Tibial artery (tissue), 4 donors: ENCODE data around the gene ARHGEF6.

Experiments used
- DNase-seq, 2 donors: peaks; one replicate each; pipeline ENCODE4 v3.0.0-alpha.2; 2019
- H3K27ac ChIP-seq, 2 donors: fragments of 200-600 bp; sonication (generic) in 1 of 2; 1 replicate in 1 of 2; 2 replicates in 1 of 2; pipeline ENCODE4 v1.5.1; 2018 to 2019; ENCODE audit warnings: mild to moderate bottlenecking in 1 of 2
- H3K27me3 ChIP-seq, 2 donors: fragments of 200-600 bp; sonication (generic) in 1 of 2; one replicate each; pipeline versions ENCODE4 v1.5.1 to v1.6.0; 2016 to 2019
- H3K36me3 ChIP-seq, 3 donors: fragments of 200-600 bp; sonication (generic) in 2 of 3; one replicate each; pipeline ENCODE4 v1.5.1; 2016 to 2019; ENCODE audit warnings: mild to moderate bottlenecking in 2 of 3
- H3K4me1 ChIP-seq, 4 donors: fragments of 200-600 bp; sonication (generic) in 2 of 4; 1 replicate in 3 of 4; 2 replicates in 1 of 4; pipeline ENCODE4 v1.5.1; 2016 to 2019
- H3K4me3 ChIP-seq, 2 donors: fragments of 200-600 bp; sonication (generic) in 1 of 2; 1 replicate in 1 of 2; 2 replicates in 1 of 2; pipeline ENCODE4 v1.5.1; 2018 to 2019; ENCODE audit warnings: mild to moderate bottlenecking in 2 of 2
- H3K9me3 ChIP-seq, 3 donors: fragments of 200-600 bp; sonication (generic) in 1 of 3; one replicate each; pipeline ENCODE4 v1.5.1; 2016 to 2019
- CTCF ChIP-seq, 2 experiments: fragments of 200-600 bp in 1 of 2; fragments of 450-650 bp in 1 of 2; IDR thresholded peaks; one replicate each; pipeline ENCODE4 v1.5.1; 2017 to 2019; ENCODE audit warnings: antibody characterized with exemption in 2 of 2, mild to moderate bottlenecking in 1 of 2, moderate library complexity in 1 of 2
- intact Hi-C: fragments of 100-400 bp; cut with DNase I; formaldehyde crosslinking; loops from one replicate; pipeline ENCODE4 v1.15.0; 2023; ENCODE audit warnings: low total_unique reads

The ARHGEF6 gene

GRCh38 chrX:136767104-136767941, 13.4 kb downstream of the ARHGEF6 start:
- Histone ChIP-seq H3K4me3 (peak overlapping the region; percentile 71 to 76), H3K4me1 (peaks cover 0 to 22% (median 1%) of the 10 kb centered on the region in 4 donors), H3K27ac (peak overlapping the region; percentile 94 to 96), H3K27me3 (no peaks in the 10 kb centered on the region), H3K36me3 (no peaks in the 10 kb centered on the region), H3K9me3 (no peaks in the 10 kb centered on the region)
- peak; percentile 64 to 82 for DNase-seq
- intact Hi-C loops: no loop called here
- peak; percentile 35 to 42 for TF ChIP-seq CTCF (IDR thresholded peaks at IDR 0.05)

- DNase-seq: no peak
- Histone ChIP-seq H3K9me3 (no peaks in the 10 kb centered on the region), H3K4me1 (peaks cover 0 to 23% (median 1%) of the 10 kb centered on the region in 4 donors), H3K27ac (peak overlapping the region; percentile 94 to 96), H3K27me3 (no peaks in the 10 kb centered on the region), H3K36me3 (no peaks in the 10 kb centered on the region), H3K4me3 (peak overlapping the region; percentile 71 to 76)
- intact Hi-C loops: no loop called here
- no peak for TF ChIP-seq CTCF (IDR thresholded peaks at IDR 0.05)
Observed at GRCh38 chrX:136766785-136767103, 14.0 kb downstream of the ARHGEF6 start.

- Histone ChIP-seq H3K27ac (peak overlapping the region; percentile 17 to 96), H3K4me1 (peaks cover 0 to 31% (median 1%) of the 10 kb centered on the region in 4 donors), H3K36me3 (no peaks in the 10 kb centered on the region), H3K9me3 (no peaks in the 10 kb centered on the region), H3K27me3 (no peaks in the 10 kb centered on the region), H3K4me3 (peak overlapping the region in 1 of 2 donors; percentile 71)
- TF ChIP-seq CTCF (IDR thresholded peaks at IDR 0.05): no peak
- intact Hi-C loops: no loop called here
- DNase-seq: no peak
Observed at GRCh38 chrX:136765821-136766356, 14.8 kb downstream of the ARHGEF6 start.

- no peak for DNase-seq
- Histone ChIP-seq H3K4me1 (peaks cover 0 to 45% (median 1%) of the 10 kb centered on the region in 4 donors), H3K27ac (no peak overlapping the region), H3K27me3 (no peaks in the 10 kb centered on the region), H3K4me3 (no peak overlapping the region), H3K36me3 (no peaks in the 10 kb centered on the region), H3K9me3 (no peaks in the 10 kb centered on the region)
- TF ChIP-seq CTCF (IDR thresholded peaks at IDR 0.05): no peak
- intact Hi-C loops: no loop called here
Observed at GRCh38 chrX:136764206-136764605, 16.5 kb downstream of the ARHGEF6 start.

- intact Hi-C loops: no loop called here
- DNase-seq: no peak
- H3K9me3 ChIP-seq: no peaks in the 10 kb centered on the region
- H3K36me3 ChIP-seq: no peaks in the 10 kb centered on the region
- H3K27me3 ChIP-seq: no peaks in the 10 kb centered on the region
- no peak overlapping the region for H3K27ac ChIP-seq
- peaks cover 0 to 38% (median 1%) of the 10 kb centered on the region in 4 donors for H3K4me1 ChIP-seq
- no peak overlapping the region for H3K4me3 ChIP-seq
- no peak for TF ChIP-seq CTCF (IDR thresholded peaks at IDR 0.05)
Observed at GRCh38 chrX:136762820-136763452, 17.8 kb downstream of the ARHGEF6 start.
